ENCODE results near the gene C21orf58. TPM values are rescaled to one million over a fixed set of nuclear protein-coding genes. Genes with fewer than 3 reads are reported as not detected.

C21orf58 gene
- total RNA-seq, 1 donor from 2014 or later: 20.7 TPM

DNA sequence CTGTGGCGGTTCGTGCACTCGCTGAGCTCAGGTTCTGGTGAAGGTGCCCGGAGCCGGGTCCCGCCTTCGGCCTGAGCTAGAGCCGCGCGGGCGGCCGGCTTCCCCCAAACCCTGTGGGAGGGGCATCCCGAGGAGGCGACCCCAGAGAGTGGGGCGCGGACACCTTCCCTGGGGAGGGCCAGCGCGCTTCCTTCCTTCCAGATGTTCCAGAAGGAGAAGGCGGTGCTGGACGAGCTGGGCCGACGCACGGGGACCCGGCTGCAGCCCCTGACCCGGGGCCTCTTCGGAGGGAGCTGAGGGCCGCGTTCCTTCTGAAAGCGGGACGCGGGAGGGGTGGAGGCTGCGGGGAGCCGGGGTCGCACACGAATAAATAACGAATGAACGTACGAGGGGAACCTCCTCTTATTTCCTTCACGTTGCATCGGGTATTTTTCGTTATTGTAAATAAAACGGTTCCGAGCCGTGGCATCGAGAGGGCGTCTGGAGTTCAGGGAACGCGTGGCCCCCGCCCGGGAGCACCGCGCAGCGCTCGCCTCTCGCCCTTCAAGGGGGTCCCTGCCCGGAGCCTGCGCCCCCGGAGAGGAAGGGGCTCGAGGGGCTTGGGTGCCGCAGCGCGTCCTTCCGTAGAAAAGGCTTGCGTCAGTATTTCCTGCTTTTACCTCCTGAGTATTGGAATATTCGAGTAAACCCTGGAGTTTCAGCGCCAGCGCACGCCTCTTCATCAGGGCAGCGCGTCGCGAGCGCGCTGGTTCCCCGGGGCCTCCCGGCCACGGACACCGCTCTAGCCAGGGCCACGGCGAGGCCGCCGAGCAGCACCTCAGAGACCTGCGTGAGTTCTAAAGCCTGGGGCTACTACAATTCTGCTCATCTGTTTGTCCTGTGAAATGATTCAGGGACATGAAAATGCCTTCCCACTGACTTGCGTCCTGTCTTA is 26.1 kb downstream of the C21orf58 start:
- TF ChIP-seq, protein P1, sequence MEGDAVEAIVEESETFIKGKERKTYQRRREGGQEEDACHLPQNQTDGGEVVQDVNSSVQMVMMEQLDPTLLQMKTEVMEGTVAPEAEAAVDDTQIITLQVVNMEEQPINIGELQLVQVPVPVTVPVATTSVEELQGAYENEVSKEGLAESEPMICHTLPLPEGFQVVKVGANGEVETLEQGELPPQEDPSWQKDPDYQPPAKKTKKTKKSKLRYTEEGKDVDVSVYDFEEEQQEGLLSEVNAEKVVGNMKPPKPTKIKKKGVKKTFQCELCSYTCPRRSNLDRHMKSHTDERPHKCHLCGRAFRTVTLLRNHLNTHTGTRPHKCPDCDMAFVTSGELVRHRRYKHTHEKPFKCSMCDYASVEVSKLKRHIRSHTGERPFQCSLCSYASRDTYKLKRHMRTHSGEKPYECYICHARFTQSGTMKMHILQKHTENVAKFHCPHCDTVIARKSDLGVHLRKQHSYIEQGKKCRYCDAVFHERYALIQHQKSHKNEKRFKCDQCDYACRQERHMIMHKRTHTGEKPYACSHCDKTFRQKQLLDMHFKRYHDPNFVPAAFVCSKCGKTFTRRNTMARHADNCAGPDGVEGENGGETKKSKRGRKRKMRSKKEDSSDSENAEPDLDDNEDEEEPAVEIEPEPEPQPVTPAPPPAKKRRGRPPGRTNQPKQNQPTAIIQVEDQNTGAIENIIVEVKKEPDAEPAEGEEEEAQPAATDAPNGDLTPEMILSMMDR (IDR thresholded peaks at IDR 0.05; ENCODE audit: unreplicated experiment): no peak
- Mint-ChIP-seq H3K4me3 (peak overlapping the region; percentile 59), H3K9me3 (no peaks in the 10 kb centered on the region), H3K36me3 (peaks cover 17% of the 10 kb centered on the region), H3K27me3 (ENCODE audit: low read depth) (no peaks in the 10 kb centered on the region), H3K4me1 (peaks cover 5% of the 10 kb centered on the region), H3K27ac (peak overlapping the region; percentile 60)
- DNase-seq (ENCODE audit: low spot score in 2 of 2, unreplicated experiment in 2 of 2): no peak

DNA sequence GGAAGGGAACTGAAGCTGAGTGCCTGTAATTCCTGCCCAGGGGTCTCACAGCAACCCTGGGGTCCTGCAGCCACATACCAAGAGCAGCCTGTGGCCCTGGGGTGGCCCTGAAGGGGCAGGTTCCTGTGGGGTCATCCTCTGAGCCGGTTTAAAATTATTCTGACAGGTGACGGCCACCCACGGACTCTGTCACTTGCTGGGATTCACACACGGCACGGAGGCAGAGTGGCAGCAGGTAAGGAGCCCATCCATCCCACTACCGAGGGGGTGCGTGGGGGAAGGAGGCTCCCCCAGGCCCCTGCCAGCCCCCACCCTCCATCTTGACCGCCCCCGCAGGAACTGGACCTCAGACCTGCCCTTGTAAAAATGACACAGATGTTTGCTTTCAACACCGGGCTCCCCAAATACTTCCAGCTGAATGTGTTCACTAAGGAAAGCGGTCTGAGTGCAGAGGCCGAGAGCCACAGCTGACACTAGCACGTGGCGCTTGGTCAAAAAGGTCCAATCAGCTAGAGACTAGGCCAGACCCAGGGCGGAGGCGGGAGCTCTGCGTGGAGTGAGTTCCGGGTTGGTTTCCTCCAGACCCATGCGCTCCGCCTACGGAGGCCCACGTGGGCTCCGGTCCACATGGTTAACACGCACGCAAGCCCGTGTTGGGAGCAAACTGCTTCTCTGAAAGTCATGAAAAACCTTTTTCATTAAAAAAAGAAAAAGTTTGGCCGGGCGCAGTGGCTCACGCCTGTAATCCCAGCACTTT is 27.5 kb downstream of the C21orf58 start:
- DNase-seq (ENCODE audit: low spot score in 2 of 2, unreplicated experiment in 2 of 2): no peak
- TF ChIP-seq, protein P1 (IDR thresholded peaks at IDR 0.05; ENCODE audit: unreplicated experiment): no peak
- H3K4me3 Mint-ChIP-seq: no peak overlapping the region
- peaks cover 26% of the 10 kb centered on the region for H3K36me3 Mint-ChIP-seq
- no peaks in the 10 kb centered on the region for H3K27me3 Mint-ChIP-seq (ENCODE audit: low read depth)
- H3K4me1 Mint-ChIP-seq: peaks cover 5% of the 10 kb centered on the region
- H3K9me3 Mint-ChIP-seq: no peaks in the 10 kb centered on the region
- no peak overlapping the region for H3K27ac Mint-ChIP-seq

DNA sequence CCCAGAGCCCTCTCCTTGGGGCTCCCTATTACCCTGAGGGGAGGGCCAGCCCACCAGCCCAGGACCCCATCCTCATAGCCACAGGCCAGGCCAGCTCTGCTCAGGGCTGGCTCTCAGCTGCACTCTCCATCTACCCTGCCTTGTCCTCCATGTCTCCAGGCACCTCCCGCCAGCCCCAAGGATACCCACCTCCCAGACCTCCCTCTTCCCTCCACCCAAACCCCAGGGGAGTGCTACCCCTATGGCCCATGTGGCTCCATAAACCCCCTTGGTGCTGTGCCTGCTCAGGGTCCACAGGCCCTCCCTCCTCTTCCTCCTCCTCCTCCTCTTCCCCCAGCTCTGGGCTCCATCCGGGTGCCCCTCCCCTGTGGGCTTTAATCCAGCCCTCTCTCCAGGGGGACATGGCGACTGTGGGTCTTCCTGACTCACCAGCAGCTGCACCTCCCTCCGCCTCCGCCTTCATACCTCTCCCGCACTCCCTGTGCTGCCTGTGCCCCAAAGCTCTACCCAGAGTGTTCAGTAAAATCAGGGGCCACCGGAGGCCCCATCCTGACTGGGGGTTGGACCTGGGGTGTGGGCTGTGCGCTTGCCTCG is 28.4 kb downstream of the C21orf58 start:
- DNase-seq (ENCODE audit: low spot score in 2 of 2, unreplicated experiment in 2 of 2): no peak
- Mint-ChIP-seq H3K27ac (peak overlapping the region; percentile 39), H3K27me3 (ENCODE audit: low read depth) (no peaks in the 10 kb centered on the region), H3K9me3 (no peaks in the 10 kb centered on the region), H3K4me1 (peaks cover 5% of the 10 kb centered on the region), H3K4me3 (no peak overlapping the region), H3K36me3 (peaks cover 22% of the 10 kb centered on the region)
- TF ChIP-seq, protein P1 (IDR thresholded peaks at IDR 0.05; ENCODE audit: unreplicated experiment): no peak

DNA sequence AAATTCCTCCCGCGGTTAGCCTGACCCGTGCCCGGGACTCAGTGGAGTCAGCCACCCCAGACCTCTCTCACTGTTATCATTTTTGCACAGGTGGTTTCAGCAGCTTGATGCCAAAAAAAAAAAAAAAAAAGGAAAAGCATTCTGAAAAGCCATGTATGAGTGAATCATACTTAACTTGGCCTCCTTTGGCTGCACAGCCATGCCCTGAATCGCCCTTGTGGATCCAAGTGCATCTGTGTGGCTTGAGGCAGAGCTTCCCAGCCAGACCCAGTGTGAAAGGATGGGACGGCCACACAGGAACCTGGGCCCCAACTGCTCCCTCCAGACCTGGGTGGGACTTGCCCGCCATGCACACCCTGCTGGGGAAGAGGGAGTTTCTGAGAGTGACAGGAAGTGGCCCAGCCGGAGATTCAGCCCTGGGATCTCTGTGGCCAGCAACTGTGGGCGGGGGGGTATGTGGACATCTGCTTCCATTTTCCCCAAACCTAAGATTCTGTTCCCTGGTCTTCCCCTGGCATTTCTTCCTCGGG is 29.0 kb downstream of the C21orf58 start:
- peaks cover 5% of the 10 kb centered on the region for H3K4me1 Mint-ChIP-seq
- no peak for DNase-seq (ENCODE audit: low spot score in 2 of 2, unreplicated experiment in 2 of 2)
- TF ChIP-seq, protein P1 (IDR thresholded peaks at IDR 0.05; ENCODE audit: unreplicated experiment): no peak
- peak overlapping the region; percentile 39 for H3K27ac Mint-ChIP-seq
- no peaks in the 10 kb centered on the region for H3K9me3 Mint-ChIP-seq
- no peaks in the 10 kb centered on the region for H3K27me3 Mint-ChIP-seq (ENCODE audit: low read depth)
- peaks cover 17% of the 10 kb centered on the region for H3K36me3 Mint-ChIP-seq
- H3K4me3 Mint-ChIP-seq: no peak overlapping the region

DNA sequence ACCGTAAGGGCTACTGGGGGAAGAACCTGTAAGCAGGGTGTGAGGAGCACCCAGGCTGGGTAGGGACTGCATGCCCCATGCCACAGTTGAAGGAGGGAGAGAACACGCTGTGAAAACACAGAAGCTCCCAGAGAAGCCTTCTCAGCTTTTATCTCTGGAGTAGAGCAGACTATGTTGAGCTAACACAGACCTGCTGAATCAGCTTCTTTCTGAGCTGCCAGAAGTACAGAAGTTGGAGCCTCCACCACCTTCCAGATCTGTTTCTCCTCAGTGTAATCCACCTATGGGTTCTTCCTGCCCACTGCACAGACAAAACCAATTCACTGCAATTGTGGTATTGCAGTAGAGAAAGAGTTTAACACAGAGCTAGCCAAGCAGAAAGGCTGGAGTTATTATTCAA is 32.1 kb downstream of the C21orf58 start:
- TF ChIP-seq, protein P1 (IDR thresholded peaks at IDR 0.05; ENCODE audit: unreplicated experiment): no peak
- Mint-ChIP-seq H3K4me3 (no peak overlapping the region), H3K4me1 (peaks cover 10% of the 10 kb centered on the region), H3K9me3 (no peaks in the 10 kb centered on the region), H3K27ac (no peak overlapping the region), H3K36me3 (peaks cover 13% of the 10 kb centered on the region), H3K27me3 (ENCODE audit: low read depth) (no peaks in the 10 kb centered on the region)
- DNase-seq (ENCODE audit: low spot score in 2 of 2, unreplicated experiment in 2 of 2): no peak

All from mesothelial cell of epicardium (in vitro differentiated cells).